Stimulated activated CD4-positive, alpha-beta T cell treated with anti-CD3 and anti-CD28 coated beads, Interleukin-12 subunit alpha, Interleukin-12 subunit beta, amount 100 ng/mL, for 24 hours (primary cell): ENCODE data around the gene TPRG1.

Source experiments
- DNase-seq, 2 experiments: peaks; one replicate each; pipeline ENCODE4 v3.0.0-alpha.2; 2020; ENCODE audit warnings: low read depth in 2 of 2

The TPRG1 gene

GRCh38 chr3:189171707-189172106, at the start of gene TPRG1:
Gene TPRG1 (plus strand): TSS chr3:189171971. CDS start chr3:189207385, 35,414 bp downstream.
- DNase-seq, result no peak

- DNase-seq, result no peak
Observed at GRCh38 chr3:189122110-189122509, 49.7 kb upstream of the TPRG1 start.

GRCh38 chr3:189122526-189123205, 49.1 kb upstream of the TPRG1 start:
- DNase-seq, result no peak

- no peak for DNase-seq
Observed at GRCh38 chr3:189123595-189124387, 48.0 kb upstream of the TPRG1 start.

GRCh38 chr3:189132231-189132671, 39.5 kb upstream of the TPRG1 start:
- DNase-seq, result peak; percentile 55 to 65

- DNase-seq, result no peak
Observed at GRCh38 chr3:189132839-189133238, 38.9 kb upstream of the TPRG1 start.

GRCh38 chr3:189133768-189134167, 38.0 kb upstream of the TPRG1 start:
- no peak for DNase-seq

GRCh38 chr3:189137416-189137815, 34.4 kb upstream of the TPRG1 start:
- DNase-seq, result no peak

- DNase-seq, result no peak
Observed at GRCh38 chr3:189138901-189139610, 32.7 kb upstream of the TPRG1 start.

- DNase-seq, result no peak
Observed at GRCh38 chr3:189139611-189139940, 32.2 kb upstream of the TPRG1 start.

GRCh38 chr3:189142527-189142926, 29.2 kb upstream of the TPRG1 start:
- no peak for DNase-seq

GRCh38 chr3:189143321-189143720, 28.4 kb upstream of the TPRG1 start:
- DNase-seq, result no peak

- DNase-seq, result no peak
Observed at GRCh38 chr3:189143771-189144170, 28.0 kb upstream of the TPRG1 start.

GRCh38 chr3:189144645-189145044, 27.1 kb upstream of the TPRG1 start:
- no peak for DNase-seq

- DNase-seq, result no peak
Observed at GRCh38 chr3:189146848-189147247, 24.9 kb upstream of the TPRG1 start.

- peak; percentile 25 to 62 for DNase-seq
Observed at GRCh38 chr3:189148081-189148507, 23.7 kb upstream of the TPRG1 start.

- DNase-seq, result no peak
Observed at GRCh38 chr3:189149203-189149602, 22.6 kb upstream of the TPRG1 start.

- no peak for DNase-seq
Observed at GRCh38 chr3:189157232-189158007, 14.4 kb upstream of the TPRG1 start.

- no peak for DNase-seq
Observed at GRCh38 chr3:189158034-189158433, 13.7 kb upstream of the TPRG1 start.

GRCh38 chr3:189160519-189161309, 11.1 kb upstream of the TPRG1 start:
- no peak for DNase-seq

GRCh38 chr3:189165092-189165612, 6.6 kb upstream of the TPRG1 start:
- no peak for DNase-seq
